K562 (cell line): ENCODE results near the gene CFAP53. TPM values are rescaled to one million over a fixed set of nuclear protein-coding genes. Genes with fewer than 3 reads are reported as not detected.

Experiments
- CBX5 ChIP-seq: IDR thresholded peaks from 2 replicates; pipeline ENCODE4 v1.6.1; 2014; ENCODE audit warnings: low read depth, borderline replicate concordance
- CEBPB ChIP-seq: fragments of 450-650 bp; IDR thresholded peaks from 2 replicates; pipeline ENCODE4 v1.6.1; 2016; ENCODE audit warnings: missing genetic modification characterization, missing compliant biosample characterization
- E2F6 ChIP-seq, 2 experiments: IDR thresholded peaks; 2 replicates each; pipeline ENCODE4 v1.6.1; 2011; ENCODE audit warnings: borderline replicate concordance in 1 of 2, control low read depth in 1 of 2, low read depth in 1 of 2, low read length in 1 of 2, mild to moderate bottlenecking in 1 of 2, mixed read lengths in 1 of 2, moderate library complexity in 1 of 2; ENCODE audit not compliant: insufficient read depth in 1 of 2, insufficient read length in 1 of 2, poor library complexity in 1 of 2, severe bottlenecking in 1 of 2; ENCODE audit errors: extremely low read depth in 1 of 2
- GABPA ChIP-seq: fragments of 200-800 bp; sonication (Bioruptor generic); conservative IDR thresholded peaks from 2 replicates; pipeline ENCODE4 v1.6.1; 2016; ENCODE audit warnings: low read depth, missing genetic modification characterization, missing compliant biosample characterization
- GTF2E2 ChIP-seq: fragments of 200-800 bp; sonication (Bioruptor generic); IDR thresholded peaks from 2 replicates; pipeline ENCODE4 v1.6.1; 2016; ENCODE audit warnings: missing genetic modification characterization, missing compliant biosample characterization
- HDAC8 ChIP-seq: fragments of 450-650 bp; IDR thresholded peaks from 2 replicates; pipeline ENCODE4 v1.6.1; 2016; ENCODE audit warnings: mild to moderate bottlenecking, missing genetic modification characterization, moderate library complexity, missing compliant biosample characterization
- HNRNPK ChIP-seq: fragments of 200-400 bp; formaldehyde crosslinking; IDR thresholded peaks from one replicate; pipeline ENCODE4 v1.6.1; 2018; ENCODE audit warnings: mild to moderate bottlenecking, low read depth, low read length; ENCODE audit not compliant: poor library complexity, severe bottlenecking
- KDM1A ChIP-seq, 2 experiments: fragments of 450-650 bp; IDR thresholded peaks; 2 replicates each; pipeline ENCODE4 v1.6.1; 2016; ENCODE audit warnings: mild to moderate bottlenecking in 2 of 2
- KLF10 ChIP-seq: fragments of 250-450 bp; sonication (Bioruptor Pico); IDR thresholded peaks from 2 replicates; pipeline ENCODE4 v1.6.1; 2021; ENCODE audit warnings: matching md5 sums
- MCM7 ChIP-seq, 2 experiments: fragments of 450-650 bp; IDR thresholded peaks; 2 replicates each; pipeline ENCODE4 v1.6.1; 2016 to 2018
- MTA2 ChIP-seq: fragments of 450-650 bp; IDR thresholded peaks from 2 replicates; pipeline ENCODE4 v1.6.1; 2016; ENCODE audit warnings: low read depth
- RHOXF2B ChIP-seq: fragments of 250-450 bp; sonication (Bioruptor Pico); conservative IDR thresholded peaks from 2 replicates; pipeline ENCODE4 v1.5.1; 2021
- RREB1 ChIP-seq: fragments of 250-450 bp; sonication (Bioruptor Pico); IDR thresholded peaks from 2 replicates; pipeline ENCODE4 v1.4.0; 2020
- SIN3A ChIP-seq, 2 experiments: fragments of 150-350 bp in 1 of 2; IDR thresholded peaks; 2 replicates each; pipeline ENCODE4 v1.6.1; 2011 to 2016; ENCODE audit warnings: borderline replicate concordance in 2 of 2, low read depth in 2 of 2, low read length in 2 of 2, mild to moderate bottlenecking in 2 of 2, moderate library complexity in 2 of 2; ENCODE audit not compliant: control insufficient read depth in 1 of 2
- SREBF1 ChIP-seq: fragments of 150-350 bp; IDR thresholded peaks from 2 replicates; pipeline ENCODE4 v1.6.1; 2014; ENCODE audit warnings: antibody characterized with exemption, low read depth, low read length, borderline replicate concordance
- TFAM ChIP-seq: fragments of 250-450 bp; sonication (Bioruptor Pico); conservative IDR thresholded peaks from 2 replicates; pipeline ENCODE4 v1.5.0; 2021; ENCODE audit warnings: mild to moderate bottlenecking, moderate library complexity
- TOE1 ChIP-seq, 2 experiments: fragments of 450-650 bp in 1 of 2; sonication (generic) in 1 of 2; formaldehyde crosslinking in 1 of 2; IDR thresholded peaks; 2 replicates each; pipeline versions ENCODE4 v1.7.1 to v1.8.0; 2016 to 2022; ENCODE audit warnings: borderline replicate concordance in 2 of 2, mild to moderate bottlenecking in 2 of 2, antibody characterized with exemption in 1 of 2, inconsistent platforms in 1 of 2, low read depth in 1 of 2, missing genetic modification reagents in 1 of 2, moderate library complexity in 1 of 2
- ZFX ChIP-seq: sonication (generic); formaldehyde crosslinking; IDR thresholded peaks from 2 replicates; pipeline ENCODE4 v1.8.0; 2022; ENCODE audit warnings: mild to moderate bottlenecking, missing genetic modification reagents, moderate library complexity
- ZNF3 ChIP-seq: fragments of 250-450 bp; sonication (Bioruptor Pico); IDR thresholded peaks from 2 replicates; pipeline ENCODE4 v1.5.0; 2021; ENCODE audit warnings: mild to moderate bottlenecking, moderate library complexity
- polyA plus RNA-seq, 8 experiments: library from polyadenylated mRNA; depleted of rRNA in 4 of 8; stranded (reverse) in 5 of 8; unstranded in 3 of 8; fragments of >200 nt; fragmentation: Nextera tagmentation in 2 of 8; fragmentation: Illumina TruSeq in 1 of 8; extraction: Ambion mirVana in 2 of 8; extraction: Trizol in 1 of 8; gene quantifications; 2 replicates each; pipeline versions ENCODE4 v1.2.1 to v1.2.3, GENCODE V29; 2011 to 2014; ENCODE audit warnings: inconsistent platforms in 1 of 8, missing spikeins in 1 of 8
- total RNA-seq, 7 experiments: library from RNA; depleted of rRNA in 6 of 7; stranded (reverse); fragments of >200 nt in 6 of 7; fragmentation: Illumina TruSeq in 2 of 7; extraction: Trizol in 2 of 7; gene quantifications; 2 replicates each; pipeline versions ENCODE4 v1.2.1 to v1.2.3, GENCODE V29; 2011 to 2021; ENCODE audit warnings: low replicate concordance in 1 of 7
- TF ChIP-seq, protein P1 (sequence below): sonication (generic); formaldehyde crosslinking; IDR thresholded peaks from 2 replicates; pipeline ENCODE4 v1.9.0; 2022; ENCODE audit warnings: mild to moderate bottlenecking, missing genetic modification reagents

CFAP53 gene
- total and polyA plus RNA-seq, 9 of the 15 experiments (the other 6 are each of a cell fraction or from before 2014, with no cell fraction given) = 0.21 to 1.9 (median 1.2) TPM

DNA sequence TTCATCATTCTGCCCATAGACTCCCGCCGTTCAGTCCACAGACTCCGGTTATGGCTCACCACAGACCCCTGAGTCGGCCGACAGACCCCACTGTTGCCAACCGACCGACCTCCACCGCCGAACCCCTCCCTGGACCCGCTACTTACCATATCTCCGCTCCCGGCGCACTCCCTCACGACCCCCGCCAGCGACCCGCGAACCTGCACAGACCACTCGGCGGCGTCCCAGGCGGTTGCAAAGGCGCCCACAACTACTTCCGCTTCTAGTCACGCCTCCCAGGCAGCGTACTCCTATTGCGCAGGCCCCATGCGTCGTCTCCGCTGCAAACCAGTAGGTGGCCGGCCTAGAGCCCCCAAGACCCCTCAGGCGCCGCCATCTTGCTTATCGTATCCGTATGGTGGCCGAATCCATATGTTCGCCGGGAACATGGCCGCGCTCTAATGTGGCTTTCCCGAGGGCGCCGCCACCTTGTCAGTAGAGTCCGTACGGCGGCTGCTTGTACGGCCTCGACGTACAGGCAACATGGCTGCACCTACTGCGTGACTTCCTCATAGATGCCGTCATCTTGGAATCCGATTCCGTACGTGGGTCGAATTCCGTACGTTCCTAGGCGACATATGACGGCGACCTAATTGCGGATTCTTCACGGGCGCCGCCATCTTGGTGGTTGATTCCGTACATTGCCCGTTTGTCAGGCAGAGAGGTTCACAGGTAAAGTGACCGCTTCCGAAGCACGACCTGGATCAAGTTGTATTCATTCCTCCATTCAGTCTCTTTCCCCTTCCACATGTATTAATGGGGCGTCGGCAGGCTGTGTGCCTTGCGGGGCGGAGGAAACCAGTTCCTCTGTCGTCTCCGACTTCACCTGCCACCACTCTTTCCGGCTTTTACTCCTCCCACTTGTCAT is 21.4 kb upstream of the CFAP53 start, which contains the start of gene CXXC1 (continued):
- TF ChIP-seq HNRNPK (no peak), MTA2 (no peak), SREBF1 (no peak), RHOXF2B (no peak), ZFX (CRISPR knock-in tag) (peak; percentile 39; the same call in 1 of the 2 replicates), CBX5 (no peak), CEBPB (peak; percentile 77), KDM1A (IDR thresholded peaks at IDR 0.05) (no peak), ZNF3 (CRISPR knock-in tag) (no peak), TOE1 (IDR thresholded peaks at IDR 0.05; ENCODE audit: borderline replicate concordance) (no peak), TOE1 (CRISPR knock-in tag; IDR thresholded peaks at IDR 0.05; ENCODE audit: borderline replicate concordance, low read depth) (no peak), RREB1 (CRISPR knock-in tag) (no peak), E2F6 (IDR thresholded peaks at IDR 0.05; ENCODE audit: borderline replicate concordance in 1 of 2, extremely low read depth in 1 of 2, insufficient read depth in 1 of 2, insufficient read length in 1 of 2, low read depth in 1 of 2, low read length in 1 of 2, poor library complexity in 1 of 2, severe bottlenecking in 1 of 2) (no peak), GABPA (tag) (peak; percentile 92), KLF10 (CRISPR knock-in tag) (no peak), SIN3A (IDR thresholded peaks at IDR 0.05; ENCODE audit: borderline replicate concordance in 2 of 2, control insufficient read depth in 1 of 2, low read depth in 2 of 2, low read length in 2 of 2) (peak; percentile 31 to 66; a peak in 2 of 4 replicates), GTF2E2 (tag) (no peak), MCM7 (IDR thresholded peaks at IDR 0.05) (no peak), HDAC8 (peak; percentile 90), TFAM (no peak)
- TF ChIP-seq, protein P1, sequence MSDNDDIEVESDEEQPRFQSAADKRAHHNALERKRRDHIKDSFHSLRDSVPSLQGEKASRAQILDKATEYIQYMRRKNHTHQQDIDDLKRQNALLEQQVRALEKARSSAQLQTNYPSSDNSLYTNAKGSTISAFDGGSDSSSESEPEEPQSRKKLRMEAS (CRISPR knock-in tag) = peak; percentile 91
